MCF 10A (cell line): Measurements from ENCODE around the gene SPRYD7. TPM values are rescaled to one million over a fixed set of nuclear protein-coding genes. Genes with fewer than 3 reads are reported as not detected.

Experiments
- BruUV-seq: library from RNA; stranded (reverse); fragments of 400-500 nt; replicated peaks from 2 replicates; lab custom pipeline; 2021; lab: Mats Ljungman, UMichigan
- CTCF ChIA-PET: fragments of 300-600 bp; sonication (Branson Sonifier 250); formaldehyde crosslinking; extraction: SDS; loops from one replicate; lab custom pipeline; 2021; ENCODE audit warnings: antibody characterized with exemption, inconsistent platforms; lab: Yijun Ruan, JAX
- POLR2A ChIA-PET: fragments of 300-600, 350-650 bp; sonication (Branson Sonifier 250); formaldehyde crosslinking; extraction: SDS; loops from one replicate; lab custom pipeline; 2020; ENCODE audit warnings: antibody characterized with exemption, inconsistent platforms; lab: Yijun Ruan, JAX
- DNase-seq: peaks from one replicate; pipeline ENCODE4 v3.0.0-alpha.2; 2018; ENCODE audit not compliant: unreplicated experiment
- H3K27ac Mint-ChIP-seq: one replicate; pipeline ENCODE4 v1.8.0; 2022; ENCODE audit warnings: mild to moderate bottlenecking, low read depth, mixed read lengths; ENCODE audit not compliant: unreplicated experiment
- H3K27me3 Mint-ChIP-seq: one replicate; pipeline ENCODE4 v1.8.0; 2022; ENCODE audit warnings: mixed read lengths; ENCODE audit not compliant: insufficient read depth, unreplicated experiment
- H3K36me3 Mint-ChIP-seq: one replicate; pipeline ENCODE4 v1.8.0; 2022; ENCODE audit warnings: mild to moderate bottlenecking, moderate library complexity, mixed read lengths; ENCODE audit not compliant: insufficient read depth, unreplicated experiment
- H3K4me1 Mint-ChIP-seq: one replicate; pipeline ENCODE4 v1.8.0; 2022; ENCODE audit warnings: mixed read lengths; ENCODE audit not compliant: insufficient read depth, unreplicated experiment
- H3K4me3 Mint-ChIP-seq: one replicate; pipeline ENCODE4 v1.8.0; 2022; ENCODE audit warnings: mild to moderate bottlenecking, moderate library complexity, mixed read lengths; ENCODE audit not compliant: unreplicated experiment
- H3K9me3 Mint-ChIP-seq: one replicate; pipeline ENCODE4 v1.8.0; 2022; ENCODE audit warnings: mixed read lengths; ENCODE audit not compliant: unreplicated experiment
- CTCF ChIP-seq: fragments of 200-600 bp; IDR thresholded peaks from one replicate; pipeline ENCODE4 v1.8.0; 2022; ENCODE audit warnings: antibody characterized with exemption, mild to moderate bottlenecking; ENCODE audit not compliant: unreplicated experiment
- intact Hi-C: fragments of 100-400 bp; cut with micrococcal nuclease; formaldehyde crosslinking; loops from 2 replicates; pipeline ENCODE4 v1.14.1; 2022
- total RNA-seq: library from RNA; stranded (reverse); gene quantifications from 2 replicates; pipeline ENCODE4 v1.2.3, GENCODE V29; 2022

The SPRYD7 gene
- total RNA-seq, 1 experiment from 2014 or later = 19.5 TPM

- POLR2A ChIA-PET = interaction anchor here (0.6 kb wide), 1 partner anchor 1170 kb away, joined by 5 read pairs; no protein-coding TSS in a partner anchor
- CTCF ChIA-PET = no interaction called here
- no peaks in the 10 kb centered on the region for H3K4me1 Mint-ChIP-seq
- H3K27ac Mint-ChIP-seq = no peak overlapping the region
- no TSS peak for BruUV-seq
- DNase-seq = no peak
- H3K27me3 Mint-ChIP-seq = no peaks in the 10 kb centered on the region
- no peaks in the 10 kb centered on the region for H3K36me3 Mint-ChIP-seq
- intact Hi-C loops = no loop called here
- TF ChIP-seq CTCF = no peak
- no peaks in the 10 kb centered on the region for H3K9me3 Mint-ChIP-seq
- H3K4me3 Mint-ChIP-seq = no peak overlapping the region
These were observed 38.4 kb downstream of the SPRYD7 start for GRCh38 chr13:49897713-49898112.

- no peak for TF ChIP-seq CTCF
- no TSS peak for BruUV-seq
- DNase-seq = no peak
- H3K36me3 Mint-ChIP-seq = no peaks in the 10 kb centered on the region
- intact Hi-C loops = no loop called here
- H3K4me3 Mint-ChIP-seq = no peak overlapping the region
- ChIA-PET POLR2A (no interaction called here), CTCF (interaction anchor here (0.8 kb wide), 1 partner anchor 80 kb away, joined by 5 read pairs; no protein-coding TSS in a partner anchor)
- H3K4me1 Mint-ChIP-seq = no peaks in the 10 kb centered on the region
- H3K27me3 Mint-ChIP-seq = no peaks in the 10 kb centered on the region
- no peak overlapping the region for H3K27ac Mint-ChIP-seq
- no peaks in the 10 kb centered on the region for H3K9me3 Mint-ChIP-seq
These were observed 40.3 kb downstream of the SPRYD7 start for GRCh38 chr13:49895826-49896225.

GRCh38 chr13:49893591-49893990, 42.5 kb downstream of the SPRYD7 start:
- CTCF ChIA-PET = interaction anchor here (1.2 kb wide), 1 partner anchor 43 kb away, joined by 3 read pairs; the partner anchor contains the start of gene SPRYD7
- H3K9me3 Mint-ChIP-seq = no peaks in the 10 kb centered on the region
- H3K36me3 Mint-ChIP-seq = no peaks in the 10 kb centered on the region
- no peak for DNase-seq
- no peak overlapping the region for H3K4me3 Mint-ChIP-seq
- H3K27ac Mint-ChIP-seq = no peak overlapping the region
- no TSS peak for BruUV-seq
- H3K4me1 Mint-ChIP-seq = no peaks in the 10 kb centered on the region
- intact Hi-C loops = no loop called here
- no peaks in the 10 kb centered on the region for H3K27me3 Mint-ChIP-seq
- TF ChIP-seq CTCF = no peak
- POLR2A ChIA-PET = interaction anchor here (1.2 kb wide), 1 partner anchor 18 kb away, joined by 3 read pairs; no protein-coding TSS in a partner anchor

GRCh38 chr13:49890376-49890775, 45.8 kb downstream of the SPRYD7 start:
- DNase-seq = no peak
- no peak for TF ChIP-seq CTCF
- no peaks in the 10 kb centered on the region for H3K36me3 Mint-ChIP-seq
- no peaks in the 10 kb centered on the region for H3K9me3 Mint-ChIP-seq
- H3K27me3 Mint-ChIP-seq = no peaks in the 10 kb centered on the region
- no peaks in the 10 kb centered on the region for H3K4me1 Mint-ChIP-seq
- intact Hi-C loops = no loop called here
- H3K27ac Mint-ChIP-seq = no peak overlapping the region
- BruUV-seq = no TSS peak
- no peak overlapping the region for H3K4me3 Mint-ChIP-seq
- ChIA-PET CTCF (no interaction called here), POLR2A (no interaction called here)
